GM23338 (cell line): Measurements from ENCODE around the gene TRIM44. TPM values are rescaled to one million over a fixed set of nuclear protein-coding genes. Genes with fewer than 3 reads are reported as not detected.

Experiments used
- ATAC-seq: fragments of 200-7000 bp; cut with Tn5 transposase; 3 replicates; pipeline ENCODE4 v1.9.1; 2020
- DNase-seq: peaks from one replicate; pipeline ENCODE4 v3.0.0-alpha.2; 2015; ENCODE audit warnings: low spot score
- H2AFZ ChIP-seq: fragments of 200-600 bp; sonication (generic); 2 replicates; pipeline ENCODE4 v1.8.0; 2016; ENCODE audit warnings: antibody characterized with exemption, mild to moderate bottlenecking, moderate library complexity
- H3F3A ChIP-seq: fragments of 200-600 bp; sonication (generic); replicated peaks from 2 replicates; pipeline ENCODE4 v1.8.0; 2017; ENCODE audit warnings: antibody characterized with exemption, mixed run types, low read depth
- H3K27ac ChIP-seq: fragments of 200-600 bp; sonication (generic); 2 replicates; pipeline ENCODE4 v1.6.1; 2016; ENCODE audit warnings: low read depth
- H3K27me3 ChIP-seq: fragments of 200-600 bp; sonication (generic); 2 replicates; pipeline ENCODE4 v1.8.0; 2016; ENCODE audit warnings: mild to moderate bottlenecking, mixed run types, moderate library complexity; ENCODE audit not compliant: insufficient read depth
- H3K36me3 ChIP-seq: fragments of 200-600 bp; sonication (generic); 2 replicates; pipeline ENCODE4 v1.8.0; 2016; ENCODE audit warnings: mild to moderate bottlenecking; ENCODE audit not compliant: insufficient read depth
- H3K4me1 ChIP-seq: fragments of 200-600 bp; sonication (generic); 2 replicates; pipeline ENCODE4 v1.8.0; 2016; ENCODE audit warnings: mild to moderate bottlenecking, moderate library complexity; ENCODE audit not compliant: insufficient read depth
- H3K4me2 ChIP-seq: fragments of 200-600 bp; sonication (generic); 2 replicates; pipeline ENCODE4 v1.7.1; 2017; ENCODE audit warnings: mixed run types
- H3K4me3 ChIP-seq: fragments of 200-600 bp; sonication (generic); 2 replicates; pipeline ENCODE4 v1.6.1; 2016; ENCODE audit warnings: mixed run types
- H3K79me2 ChIP-seq: fragments of 200-600 bp; sonication (generic); replicated peaks from 2 replicates; pipeline ENCODE4 v1.8.0; 2017; ENCODE audit warnings: mild to moderate bottlenecking; ENCODE audit not compliant: insufficient read depth
- H3K9me2 ChIP-seq: fragments of 200-600 bp; sonication (generic); 2 replicates; pipeline ENCODE4 v1.8.0; 2017; ENCODE audit not compliant: insufficient read depth
- H4K20me1 ChIP-seq: fragments of 200-600 bp; sonication (generic); replicated peaks from 2 replicates; pipeline ENCODE4 v1.8.0; 2017; ENCODE audit warnings: mild to moderate bottlenecking; ENCODE audit not compliant: insufficient read depth
- H3K27ac Mint-ChIP-seq: 2 replicates; pipeline ENCODE4 v1.8.0; 2020; ENCODE audit warnings: inconsistent platforms, mild to moderate bottlenecking, moderate library complexity, mixed read lengths
- H3K27me3 Mint-ChIP-seq: 3 replicates; pipeline ENCODE4 v1.8.0; 2022; ENCODE audit warnings: low read depth, mild to moderate bottlenecking, moderate library complexity, mixed read lengths, inconsistent platforms; ENCODE audit not compliant: insufficient read depth, poor library complexity
- H3K36me3 Mint-ChIP-seq: 3 replicates; pipeline ENCODE4 v1.8.0; 2021; ENCODE audit warnings: low read depth, mild to moderate bottlenecking, inconsistent platforms, moderate library complexity, mixed read lengths
- H3K4me1 Mint-ChIP-seq: 3 replicates; pipeline ENCODE4 v1.8.0; 2020; ENCODE audit warnings: mild to moderate bottlenecking, inconsistent platforms, mixed read lengths
- H3K4me3 Mint-ChIP-seq: 3 replicates; pipeline ENCODE4 v1.8.0; 2021; ENCODE audit warnings: moderate library complexity, mild to moderate bottlenecking, inconsistent platforms, mixed read lengths
- H3K9me3 Mint-ChIP-seq: 3 replicates; pipeline ENCODE4 v1.8.0; 2020; ENCODE audit warnings: moderate library complexity, mild to moderate bottlenecking, inconsistent platforms, mixed read lengths
- CREB1 ChIP-seq: fragments of 250-450 bp; sonication (Bioruptor Pico); IDR thresholded peaks from 2 replicates; pipeline ENCODE4 v1.5.0; 2020; ENCODE audit warnings: low read depth, mild to moderate bottlenecking, moderate library complexity
- EZH2 ChIP-seq: fragments of 200-600 bp; sonication (generic); IDR thresholded peaks from one replicate; pipeline ENCODE4 v1.8.0; 2017; ENCODE audit warnings: antibody characterized with exemption, mild to moderate bottlenecking, low read depth; ENCODE audit not compliant: unreplicated experiment
- EZH2phosphoT487 ChIP-seq: fragments of 200-600 bp; sonication (generic); IDR thresholded peaks from one replicate; pipeline ENCODE4 v1.8.1; 2018; ENCODE audit warnings: antibody characterized with exemption; ENCODE audit not compliant: unreplicated experiment
- JUNB ChIP-seq: IDR thresholded peaks from one replicate; pipeline ENCODE4 v1.6.1; 2016; ENCODE audit warnings: antibody characterized with exemption; ENCODE audit not compliant: unreplicated experiment
- STAT1 ChIP-seq: IDR thresholded peaks from one replicate; pipeline ENCODE4 v1.6.1; 2016; ENCODE audit warnings: antibody characterized with exemption; ENCODE audit not compliant: unreplicated experiment
- ZNF331 ChIP-seq: fragments of 250-450 bp; sonication (Bioruptor Pico); IDR thresholded peaks from 2 replicates; pipeline ENCODE4 v1.5.0; 2020; ENCODE audit warnings: low read depth, mild to moderate bottlenecking, moderate library complexity
- polyA plus RNA-seq: library from polyadenylated mRNA; unstranded; fragments of >200 nt; fragmentation: Nextera tagmentation; extraction: Ambion mirVana; gene quantifications from 2 replicates; pipeline ENCODE4 v1.2.1, GENCODE V29; 2016
- total RNA-seq: library from RNA; depleted of rRNA; stranded (reverse); fragments of >200 nt; shearing (Covaris generic); gene quantifications from 2 replicates; pipeline ENCODE4 v1.2.3, GENCODE V29; 2014
- TF ChIP-seq, protein P1 (sequence below): IDR thresholded peaks from 2 replicates; pipeline ENCODE4 v1.6.1; 2016; ENCODE audit warnings: antibody characterized with exemption
- TF ChIP-seq, protein P2 (sequence below): fragments of 250-450 bp; sonication (Bioruptor Pico); IDR thresholded peaks from 2 replicates; pipeline ENCODE4 v1.5.0; 2020; ENCODE audit warnings: mild to moderate bottlenecking, moderate library complexity

Gene TRIM44
- total and polyA plus RNA-seq, 2 experiments from 2014 or later = 10.3 to 10.4 TPM

DNA sequence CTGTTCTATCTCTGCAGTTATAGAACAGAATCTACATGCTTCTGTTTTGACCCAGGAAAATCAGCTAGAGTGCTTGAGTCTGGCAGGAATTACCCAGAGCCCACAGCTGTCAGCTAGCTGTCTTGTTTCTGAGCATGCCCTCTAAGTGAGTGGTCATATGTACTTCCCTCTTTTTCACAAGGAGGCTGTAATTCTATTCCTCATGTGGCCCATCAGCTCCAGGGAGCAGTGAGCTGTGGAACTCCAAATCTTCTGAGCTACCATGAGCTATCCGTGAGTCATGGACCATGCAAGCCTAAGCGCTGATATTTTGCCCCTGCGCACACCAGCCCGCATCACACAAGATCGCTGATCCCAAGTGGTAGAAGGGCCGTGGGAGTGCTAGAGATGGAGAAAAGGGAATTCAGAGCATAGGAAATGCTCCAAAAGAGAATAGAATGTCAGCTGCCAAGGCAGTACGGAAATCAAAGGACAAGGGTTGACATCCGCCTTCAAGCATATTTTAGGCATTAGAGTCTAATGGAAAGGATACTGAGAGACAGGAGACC lies 38.9 kb upstream of the TRIM44 start:
- H3K27ac Mint-ChIP-seq = no peak overlapping the region
- no peak for ATAC-seq
- no peaks in the 10 kb centered on the region for H4K20me1 ChIP-seq

More for the DNA sequence above, 38.9 kb upstream of the TRIM44 start:
- Mint-ChIP-seq H3K9me3 (peaks cover 6% of the 10 kb centered on the region), H3K36me3 (peaks cover 9% of the 10 kb centered on the region; the same call in 2 of the 3 replicates), H3K4me1 (peaks cover 24% of the 10 kb centered on the region), H3K27me3 (peaks cover 12% of the 10 kb centered on the region), H3K4me3 (no peak overlapping the region)
- H3K9me2 ChIP-seq = no peaks in the 10 kb centered on the region
- H3F3A ChIP-seq = no peaks in the 10 kb centered on the region
- H3K79me2 ChIP-seq = no peaks in the 10 kb centered on the region
- no peaks in the 10 kb centered on the region for H3K36me3 ChIP-seq
- no peak overlapping the region for H3K4me3 ChIP-seq
- no peak overlapping the region for H2AFZ ChIP-seq
- peaks cover 14% of the 10 kb centered on the region for H3K4me1 ChIP-seq
- no peak overlapping the region for H3K4me2 ChIP-seq
- peaks cover 26% of the 10 kb centered on the region for H3K27me3 ChIP-seq
- TF ChIP-seq EZH2phosphoT487 = no peak
- TF ChIP-seq JUNB = no peak
- no peak for TF ChIP-seq ZNF331
- no peak for TF ChIP-seq STAT1
- TF ChIP-seq, protein P1, sequence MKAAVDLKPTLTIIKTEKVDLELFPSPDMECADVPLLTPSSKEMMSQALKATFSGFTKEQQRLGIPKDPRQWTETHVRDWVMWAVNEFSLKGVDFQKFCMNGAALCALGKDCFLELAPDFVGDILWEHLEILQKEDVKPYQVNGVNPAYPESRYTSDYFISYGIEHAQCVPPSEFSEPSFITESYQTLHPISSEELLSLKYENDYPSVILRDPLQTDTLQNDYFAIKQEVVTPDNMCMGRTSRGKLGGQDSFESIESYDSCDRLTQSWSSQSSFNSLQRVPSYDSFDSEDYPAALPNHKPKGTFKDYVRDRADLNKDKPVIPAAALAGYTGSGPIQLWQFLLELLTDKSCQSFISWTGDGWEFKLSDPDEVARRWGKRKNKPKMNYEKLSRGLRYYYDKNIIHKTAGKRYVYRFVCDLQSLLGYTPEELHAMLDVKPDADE = no peak
- TF ChIP-seq CREB1 (CRISPR knock-in tag) = no peak
- TF ChIP-seq EZH2 = no peak
- TF ChIP-seq, protein P2, sequence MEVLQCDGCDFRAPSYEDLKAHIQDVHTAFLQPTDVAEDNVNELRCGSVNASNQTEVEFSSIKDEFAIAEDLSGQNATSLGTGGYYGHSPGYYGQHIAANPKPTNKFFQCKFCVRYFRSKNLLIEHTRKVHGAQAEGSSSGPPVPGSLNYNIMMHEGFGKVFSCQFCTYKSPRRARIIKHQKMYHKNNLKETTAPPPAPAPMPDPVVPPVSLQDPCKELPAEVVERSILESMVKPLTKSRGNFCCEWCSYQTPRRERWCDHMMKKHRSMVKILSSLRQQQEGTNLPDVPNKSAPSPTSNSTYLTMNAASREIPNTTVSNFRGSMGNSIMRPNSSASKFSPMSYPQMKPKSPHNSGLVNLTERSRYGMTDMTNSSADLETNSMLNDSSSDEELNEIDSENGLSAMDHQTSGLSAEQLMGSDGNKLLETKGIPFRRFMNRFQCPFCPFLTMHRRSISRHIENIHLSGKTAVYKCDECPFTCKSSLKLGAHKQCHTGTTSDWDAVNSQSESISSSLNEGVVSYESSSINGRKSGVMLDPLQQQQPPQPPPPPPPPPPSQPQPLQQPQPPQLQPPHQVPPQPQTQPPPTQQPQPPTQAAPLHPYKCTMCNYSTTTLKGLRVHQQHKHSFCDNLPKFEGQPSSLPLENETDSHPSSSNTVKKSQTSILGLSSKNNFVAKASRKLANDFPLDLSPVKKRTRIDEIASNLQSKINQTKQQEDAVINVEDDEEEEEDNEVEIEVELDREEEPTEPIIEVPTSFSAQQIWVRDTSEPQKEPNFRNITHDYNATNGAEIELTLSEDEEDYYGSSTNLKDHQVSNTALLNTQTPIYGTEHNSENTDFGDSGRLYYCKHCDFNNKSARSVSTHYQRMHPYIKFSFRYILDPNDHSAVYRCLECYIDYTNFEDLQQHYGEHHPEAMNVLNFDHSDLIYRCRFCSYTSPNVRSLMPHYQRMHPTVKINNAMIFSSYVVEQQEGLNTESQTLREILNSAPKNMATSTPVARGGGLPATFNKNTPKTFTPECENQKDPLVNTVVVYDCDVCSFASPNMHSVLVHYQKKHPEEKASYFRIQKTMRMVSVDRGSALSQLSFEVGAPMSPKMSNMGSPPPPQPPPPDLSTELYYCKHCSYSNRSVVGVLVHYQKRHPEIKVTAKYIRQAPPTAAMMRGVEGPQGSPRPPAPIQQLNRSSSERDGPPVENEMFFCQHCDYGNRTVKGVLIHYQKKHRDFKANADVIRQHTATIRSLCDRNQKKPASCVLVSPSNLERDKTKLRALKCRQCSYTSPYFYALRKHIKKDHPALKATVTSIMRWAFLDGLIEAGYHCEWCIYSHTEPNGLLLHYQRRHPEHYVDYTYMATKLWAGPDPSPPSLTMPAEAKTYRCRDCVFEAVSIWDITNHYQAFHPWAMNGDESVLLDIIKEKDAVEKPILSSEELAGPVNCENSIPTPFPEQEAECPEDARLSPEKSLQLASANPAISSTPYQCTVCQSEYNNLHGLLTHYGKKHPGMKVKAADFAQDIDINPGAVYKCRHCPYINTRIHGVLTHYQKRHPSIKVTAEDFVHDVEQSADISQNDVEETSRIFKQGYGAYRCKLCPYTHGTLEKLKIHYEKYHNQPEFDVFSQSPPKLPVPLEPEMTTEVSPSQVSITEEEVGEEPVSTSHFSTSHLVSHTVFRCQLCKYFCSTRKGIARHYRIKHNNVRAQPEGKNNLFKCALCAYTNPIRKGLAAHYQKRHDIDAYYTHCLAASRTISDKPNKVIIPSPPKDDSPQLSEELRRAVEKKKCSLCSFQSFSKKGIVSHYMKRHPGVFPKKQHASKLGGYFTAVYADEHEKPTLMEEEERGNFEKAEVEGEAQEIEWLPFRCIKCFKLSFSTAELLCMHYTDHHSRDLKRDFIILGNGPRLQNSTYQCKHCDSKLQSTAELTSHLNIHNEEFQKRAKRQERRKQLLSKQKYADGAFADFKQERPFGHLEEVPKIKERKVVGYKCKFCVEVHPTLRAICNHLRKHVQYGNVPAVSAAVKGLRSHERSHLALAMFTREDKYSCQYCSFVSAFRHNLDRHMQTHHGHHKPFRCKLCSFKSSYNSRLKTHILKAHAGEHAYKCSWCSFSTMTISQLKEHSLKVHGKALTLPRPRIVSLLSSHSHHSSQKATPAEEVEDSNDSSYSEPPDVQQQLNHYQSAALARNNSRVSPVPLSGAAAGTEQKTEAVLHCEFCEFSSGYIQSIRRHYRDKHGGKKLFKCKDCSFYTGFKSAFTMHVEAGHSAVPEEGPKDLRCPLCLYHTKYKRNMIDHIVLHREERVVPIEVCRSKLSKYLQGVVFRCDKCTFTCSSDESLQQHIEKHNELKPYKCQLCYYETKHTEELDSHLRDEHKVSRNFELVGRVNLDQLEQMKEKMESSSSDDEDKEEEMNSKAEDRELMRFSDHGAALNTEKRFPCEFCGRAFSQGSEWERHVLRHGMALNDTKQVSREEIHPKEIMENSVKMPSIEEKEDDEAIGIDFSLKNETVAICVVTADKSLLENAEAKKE (CRISPR knock-in tag) = no peak
- no peak overlapping the region for H3K27ac ChIP-seq
- no peak for DNase-seq
